ENCODE results near the gene GATM.

DNA sequence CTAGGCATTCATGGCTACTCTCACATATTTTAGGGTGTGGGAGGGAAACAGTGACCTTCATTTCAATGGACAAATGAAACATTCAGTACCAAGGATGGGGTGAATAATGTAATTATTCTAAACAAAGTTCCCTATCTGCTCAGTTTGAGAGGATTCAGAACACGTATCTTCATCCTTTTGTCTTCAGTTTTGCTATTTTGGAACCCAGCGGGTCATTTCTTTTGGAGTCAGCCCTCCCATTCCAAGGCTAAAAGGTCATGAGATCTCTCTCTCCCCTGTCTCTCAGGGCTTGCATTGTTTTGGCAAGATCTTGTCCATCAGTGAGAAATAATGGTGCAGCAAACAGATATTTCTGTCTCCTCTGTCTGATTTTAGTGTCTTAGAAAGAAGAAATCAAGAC, 16.3 kb upstream of the GATM start:
- no peak for TF ChIP-seq CTCF (IDR thresholded peaks at IDR 0.05)
- no peak for TF ChIP-seq POLR2A (IDR thresholded peaks at IDR 0.05)
- TF ChIP-seq POLR2AphosphoS5 (IDR thresholded peaks at IDR 0.05) = no peak
- no peak for TF ChIP-seq EP300 (IDR thresholded peaks at IDR 0.05)
